Measurements from ENCODE around the gene C6.
"Not testable (repeated sequence)": the region's sequence is repeated elsewhere in the genome, so short reads cannot be mapped to it uniquely, and the experiment has no call there.

Gene C6

DNA sequence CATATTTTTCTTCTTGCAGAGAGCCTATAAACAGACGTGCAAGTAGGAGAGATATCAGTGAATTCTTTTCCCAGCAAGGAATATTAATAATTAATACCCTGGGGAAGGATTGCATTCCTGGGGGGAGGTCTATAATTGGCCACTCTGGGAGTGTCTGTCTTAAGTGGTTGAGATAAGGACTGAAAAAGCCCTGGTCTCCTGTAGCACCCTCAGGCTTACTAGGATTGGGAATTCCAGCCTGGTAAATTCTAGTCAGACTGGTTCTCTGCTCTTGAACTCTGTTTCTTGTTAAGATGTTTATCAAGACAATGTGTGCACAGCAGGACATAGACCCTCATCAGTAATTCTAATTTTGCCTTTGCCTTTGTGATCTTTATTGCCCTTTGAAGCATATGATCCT, 16.9 kb upstream of the C6 start:
- not testable (repeated sequence) for H3K36me3 ChIP-seq (ENCODE audit: control insufficient read depth, insufficient read depth, low read length); H3K9me3 ChIP-seq (ENCODE audit: control insufficient read depth, insufficient read depth, low read length); H3K4me1 ChIP-seq (ENCODE audit: control insufficient read depth, insufficient read depth, low read length); H3K9ac ChIP-seq (ENCODE audit: low read depth, low read length); H3K27me3 ChIP-seq (ENCODE audit: control insufficient read depth, insufficient read depth, low read length); H3K4me3 ChIP-seq (ENCODE audit: low read depth, low read length)

DNA sequence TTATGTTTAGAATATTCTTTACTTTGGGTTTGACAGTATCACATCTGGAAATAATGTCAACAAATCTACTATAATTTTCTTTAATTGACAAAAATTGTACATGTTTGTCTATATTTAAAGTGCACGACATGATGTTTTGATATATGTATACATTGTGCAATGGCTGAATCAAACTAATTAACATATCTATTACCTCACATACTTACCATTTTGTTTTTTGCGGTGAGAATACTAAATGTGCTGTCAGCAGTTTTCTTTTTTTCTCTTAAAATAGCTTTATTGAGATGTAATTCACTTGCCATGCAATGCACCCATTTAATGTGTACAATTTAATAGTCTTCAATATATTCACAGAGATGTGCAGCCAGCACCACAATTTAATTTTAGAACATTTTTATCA, 10.6 kb upstream of the C6 start:
- Histone ChIP-seq H3K9ac (ENCODE audit: low read depth, low read length) (no peak overlapping the region), H3K9me3 (ENCODE audit: control insufficient read depth, insufficient read depth, low read length) (no peaks in the 10 kb centered on the region), H3K27me3 (ENCODE audit: control insufficient read depth, insufficient read depth, low read length) (no peaks in the 10 kb centered on the region), H3K36me3 (ENCODE audit: control insufficient read depth, insufficient read depth, low read length) (no peaks in the 10 kb centered on the region), H3K4me3 (ENCODE audit: low read depth, low read length) (no peak overlapping the region), H3K4me1 (ENCODE audit: control insufficient read depth, insufficient read depth, low read length) (peaks cover 9% of the 10 kb centered on the region)

DNA sequence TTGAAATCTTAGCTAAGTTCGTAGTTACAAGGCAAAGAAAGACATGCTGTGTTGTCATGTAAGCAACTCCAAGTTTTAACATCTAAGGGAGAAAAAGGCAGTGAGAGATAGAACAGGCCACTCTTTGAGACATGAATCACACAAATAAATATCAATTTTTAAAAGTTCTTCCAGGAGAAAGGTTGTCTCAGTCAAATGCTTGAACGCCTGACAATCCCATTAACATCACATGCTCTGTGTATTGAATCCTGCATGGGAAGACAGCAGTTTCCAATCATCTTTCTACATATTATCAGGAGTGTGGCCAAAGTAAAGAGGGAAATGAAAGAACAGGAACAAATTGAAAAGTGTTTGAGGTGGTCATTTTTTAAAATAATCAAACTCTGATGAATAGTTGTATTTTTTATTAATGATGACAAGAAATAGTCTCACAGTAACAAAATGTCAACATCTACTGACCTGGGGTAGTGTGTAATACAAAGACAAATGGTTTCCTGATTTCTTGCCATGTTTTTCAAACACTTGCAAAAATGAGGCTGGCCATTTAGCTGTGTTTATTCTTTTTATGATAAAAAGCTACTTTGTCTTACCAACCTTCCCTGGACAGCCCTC, 6.4 kb upstream of the C6 start:
- H3K27me3 ChIP-seq (ENCODE audit: control insufficient read depth, insufficient read depth, low read length), result no peaks in the 10 kb centered on the region
- H3K4me3 ChIP-seq (ENCODE audit: low read depth, low read length), result no peak overlapping the region
- H3K9ac ChIP-seq (ENCODE audit: low read depth, low read length), result no peak overlapping the region
- H3K9me3 ChIP-seq (ENCODE audit: control insufficient read depth, insufficient read depth, low read length), result no peaks in the 10 kb centered on the region
- H3K36me3 ChIP-seq (ENCODE audit: control insufficient read depth, insufficient read depth, low read length), result no peaks in the 10 kb centered on the region
- peaks cover 9% of the 10 kb centered on the region for H3K4me1 ChIP-seq (ENCODE audit: control insufficient read depth, insufficient read depth, low read length)

DNA sequence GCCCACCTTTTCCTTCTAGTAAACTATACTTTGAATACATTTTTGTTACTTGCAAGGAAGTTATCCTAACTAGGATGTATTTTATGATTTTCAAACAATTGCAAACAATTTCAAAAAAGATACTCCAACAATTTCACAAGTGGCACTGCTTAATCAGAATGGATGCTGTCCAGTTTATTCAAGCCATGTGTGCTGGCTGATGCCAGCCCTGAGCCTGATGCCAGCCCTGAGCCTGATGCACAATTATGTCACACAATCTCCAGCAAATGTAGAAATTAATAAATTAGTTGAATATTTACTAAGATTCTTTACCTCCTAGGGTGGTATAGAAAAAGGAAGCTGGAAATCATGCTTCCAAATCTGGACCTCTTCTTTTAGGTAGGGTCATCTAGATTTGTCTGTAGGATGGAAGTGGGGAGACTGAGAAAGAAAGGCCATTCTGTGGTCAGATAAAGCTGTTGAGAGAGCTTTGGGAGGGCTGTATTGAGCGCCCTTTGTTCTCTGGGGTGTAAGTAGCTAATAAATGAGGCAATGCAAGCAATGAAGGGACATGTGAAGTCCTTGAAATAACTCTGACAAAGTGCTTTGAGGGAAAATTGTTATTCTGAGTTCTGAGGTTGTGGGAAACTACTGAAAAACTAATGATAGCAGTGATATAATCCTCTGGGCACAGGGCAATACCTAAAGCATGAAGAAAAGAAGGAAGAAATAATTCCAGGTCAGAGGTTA, 5.8 kb upstream of the C6 start:
- Histone ChIP-seq H3K4me3 (ENCODE audit: low read depth, low read length) (no peak overlapping the region), H3K9me3 (ENCODE audit: control insufficient read depth, insufficient read depth, low read length) (no peaks in the 10 kb centered on the region), H3K4me1 (ENCODE audit: control insufficient read depth, insufficient read depth, low read length) (peaks cover 9% of the 10 kb centered on the region), H3K27me3 (ENCODE audit: control insufficient read depth, insufficient read depth, low read length) (no peaks in the 10 kb centered on the region), H3K9ac (ENCODE audit: low read depth, low read length) (no peak overlapping the region), H3K36me3 (ENCODE audit: control insufficient read depth, insufficient read depth, low read length) (no peaks in the 10 kb centered on the region)

DNA sequence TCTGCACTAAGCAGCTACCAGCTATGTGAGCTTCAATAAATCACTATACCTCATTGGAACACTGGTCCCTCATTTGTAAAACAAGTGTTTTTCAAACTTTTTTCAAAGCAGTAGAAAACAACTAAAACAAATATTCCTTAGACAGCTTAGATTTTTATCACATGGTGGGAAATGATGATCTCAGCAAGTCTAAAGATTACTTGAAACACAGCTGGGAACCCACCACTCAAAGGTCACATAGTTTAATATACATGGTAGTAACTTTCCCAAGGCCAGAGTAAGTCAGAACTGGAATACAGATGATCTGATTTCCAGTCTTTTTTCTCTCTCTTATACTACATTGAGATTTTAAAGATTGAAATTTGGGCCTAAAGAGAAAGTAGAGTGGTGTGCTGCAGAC, 850 bp upstream of the C6 start:
- Histone ChIP-seq H3K27me3 (ENCODE audit: control insufficient read depth, insufficient read depth, low read length) (no peaks in the 10 kb centered on the region), H3K4me3 (ENCODE audit: low read depth, low read length) (no peak overlapping the region), H3K36me3 (ENCODE audit: control insufficient read depth, insufficient read depth, low read length) (no peaks in the 10 kb centered on the region), H3K9ac (ENCODE audit: low read depth, low read length) (no peak overlapping the region), H3K4me1 (ENCODE audit: control insufficient read depth, insufficient read depth, low read length) (peaks cover under 1% of the 10 kb centered on the region), H3K9me3 (ENCODE audit: control insufficient read depth, insufficient read depth, low read length) (no peaks in the 10 kb centered on the region)

DNA sequence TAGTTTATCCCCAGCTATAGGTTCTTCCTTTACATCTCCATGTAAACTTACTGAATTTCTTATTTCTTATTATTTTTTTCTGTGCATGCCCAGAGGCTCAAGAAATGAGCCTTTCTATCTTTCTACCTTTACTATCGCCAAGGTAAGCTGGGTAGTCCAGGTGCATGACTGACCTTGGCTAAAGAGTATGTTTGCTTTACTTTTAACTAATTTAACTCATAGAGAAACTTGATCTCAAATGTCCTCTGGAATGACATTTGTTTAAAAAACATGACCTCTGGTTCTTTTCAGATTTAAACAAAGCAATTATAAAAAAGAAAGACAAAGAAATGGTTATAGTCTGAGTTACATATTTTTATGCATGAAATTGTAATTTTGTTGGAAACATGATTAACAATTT, 397 bp downstream of the C6 start:
- no peaks in the 10 kb centered on the region for H3K36me3 ChIP-seq (ENCODE audit: control insufficient read depth, insufficient read depth, low read length)
- no peak overlapping the region for H3K9ac ChIP-seq (ENCODE audit: low read depth, low read length)
- H3K27me3 ChIP-seq (ENCODE audit: control insufficient read depth, insufficient read depth, low read length), result no peaks in the 10 kb centered on the region
- no peaks in the 10 kb centered on the region for H3K9me3 ChIP-seq (ENCODE audit: control insufficient read depth, insufficient read depth, low read length)
- H3K4me1 ChIP-seq (ENCODE audit: control insufficient read depth, insufficient read depth, low read length), result no peaks in the 10 kb centered on the region
- no peak overlapping the region for H3K4me3 ChIP-seq (ENCODE audit: low read depth, low read length)

DNA sequence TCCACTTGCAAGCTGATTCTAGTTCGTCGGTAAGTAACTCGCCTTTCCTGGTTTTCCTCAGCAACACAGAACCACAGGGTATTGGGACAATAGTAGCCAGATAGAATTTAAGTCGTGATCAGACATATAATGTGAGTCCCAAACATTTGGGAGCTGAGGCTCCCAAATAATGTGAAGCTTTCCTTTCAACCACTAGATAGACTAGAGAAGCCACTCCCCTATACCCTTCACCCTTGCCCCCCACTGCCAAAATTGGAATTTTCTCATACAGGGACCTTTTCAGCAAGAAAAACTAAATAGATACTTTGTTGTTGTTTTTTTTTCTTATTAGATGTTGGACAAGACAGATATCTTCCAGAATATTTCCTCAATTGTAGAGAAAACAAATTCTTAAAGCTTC, 1.9 kb downstream of the C6 start:
- no peaks in the 10 kb centered on the region for H3K9me3 ChIP-seq (ENCODE audit: control insufficient read depth, insufficient read depth, low read length)
- H3K9ac ChIP-seq (ENCODE audit: low read depth, low read length), result no peak overlapping the region
- H3K36me3 ChIP-seq (ENCODE audit: control insufficient read depth, insufficient read depth, low read length), result no peaks in the 10 kb centered on the region
- no peaks in the 10 kb centered on the region for H3K27me3 ChIP-seq (ENCODE audit: control insufficient read depth, insufficient read depth, low read length)
- H3K4me3 ChIP-seq (ENCODE audit: low read depth, low read length), result no peak overlapping the region
- no peaks in the 10 kb centered on the region for H3K4me1 ChIP-seq (ENCODE audit: control insufficient read depth, insufficient read depth, low read length)

DNA sequence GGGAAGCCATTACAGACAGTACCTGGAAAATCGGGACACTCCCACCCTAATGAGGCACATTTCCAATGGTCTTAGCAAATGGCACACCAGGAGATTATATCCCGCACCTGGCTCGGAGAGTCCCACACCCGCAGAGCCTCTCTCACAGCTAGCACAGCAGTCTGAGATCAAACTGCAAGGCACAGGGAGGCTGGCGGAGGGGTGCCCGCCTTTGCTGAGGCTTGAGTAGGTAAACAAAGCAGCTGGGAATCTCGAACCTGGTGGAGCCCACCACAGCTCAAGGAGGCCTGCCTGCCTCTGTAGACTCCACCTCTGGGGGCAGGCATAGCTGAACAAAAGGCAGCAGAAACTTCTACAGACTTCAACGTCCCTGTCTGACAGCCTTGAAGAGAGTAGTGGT, 7.9 kb downstream of the C6 start:
- not testable (repeated sequence) for H3K36me3 ChIP-seq (ENCODE audit: control insufficient read depth, insufficient read depth, low read length); H3K4me3 ChIP-seq (ENCODE audit: low read depth, low read length); H3K4me1 ChIP-seq (ENCODE audit: control insufficient read depth, insufficient read depth, low read length); H3K9me3 ChIP-seq (ENCODE audit: control insufficient read depth, insufficient read depth, low read length); H3K9ac ChIP-seq (ENCODE audit: low read depth, low read length); H3K27me3 ChIP-seq (ENCODE audit: control insufficient read depth, insufficient read depth, low read length)

DNA sequence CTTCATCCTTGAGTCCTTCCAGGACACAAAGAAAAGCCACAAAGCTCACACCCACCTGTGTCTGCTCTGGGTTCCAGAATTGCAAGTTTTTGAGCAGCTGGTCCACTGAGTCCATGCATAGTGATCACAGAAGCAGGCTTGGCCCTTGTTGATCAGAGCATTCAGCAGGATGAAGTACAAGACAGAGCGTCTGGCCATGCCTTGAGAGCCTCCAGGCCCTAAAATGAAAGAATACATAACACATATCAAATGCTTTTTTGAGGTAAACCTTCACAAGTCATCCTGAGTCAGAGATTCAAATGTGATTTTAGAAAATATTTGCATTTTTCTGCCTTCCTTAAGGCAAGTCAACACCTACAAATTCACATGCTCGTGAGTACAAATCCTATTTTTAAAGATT, 10.3 kb downstream of the C6 start:
- Histone ChIP-seq H3K9me3 (ENCODE audit: control insufficient read depth, insufficient read depth, low read length) (no peaks in the 10 kb centered on the region), H3K4me3 (ENCODE audit: low read depth, low read length) (no peak overlapping the region), H3K27me3 (ENCODE audit: control insufficient read depth, insufficient read depth, low read length) (no peaks in the 10 kb centered on the region), H3K9ac (ENCODE audit: low read depth, low read length) (no peak overlapping the region), H3K4me1 (ENCODE audit: control insufficient read depth, insufficient read depth, low read length) (no peaks in the 10 kb centered on the region), H3K36me3 (ENCODE audit: control insufficient read depth, insufficient read depth, low read length) (peaks cover 5% of the 10 kb centered on the region)

DNA sequence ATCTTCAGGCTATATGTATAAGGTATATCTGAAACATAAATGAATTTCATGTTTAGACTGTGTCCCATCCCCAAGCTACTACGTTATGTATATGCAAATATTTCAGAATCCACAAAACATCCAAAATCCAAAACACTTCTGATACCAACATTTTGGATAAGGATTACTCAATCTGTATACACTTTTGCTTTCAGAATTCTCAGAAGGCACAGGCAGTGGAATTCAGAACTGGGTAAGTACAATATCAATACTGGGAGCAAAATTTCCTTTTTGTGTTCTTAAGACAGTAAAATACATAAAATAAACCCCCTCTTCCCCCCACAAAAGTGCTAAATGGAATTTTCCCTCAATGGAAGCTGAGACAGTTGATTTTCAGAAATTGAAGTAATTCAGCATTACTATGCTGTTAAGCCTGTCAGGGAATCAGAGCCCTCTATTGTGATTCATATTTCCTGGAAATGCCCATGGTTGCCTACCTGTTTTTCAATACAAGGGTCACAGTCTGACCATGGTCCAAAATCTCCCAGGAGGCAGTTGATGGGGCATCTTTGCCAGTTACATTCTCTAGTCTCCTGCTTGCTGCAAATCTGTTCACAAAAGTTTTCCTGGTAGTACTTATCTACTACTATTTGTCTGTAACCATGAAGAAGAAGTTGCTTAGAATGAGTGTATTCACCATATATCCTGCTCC, 12.1 kb downstream of the C6 start:
- Histone ChIP-seq H3K27me3 (ENCODE audit: control insufficient read depth, insufficient read depth, low read length) (no peaks in the 10 kb centered on the region), H3K9ac (ENCODE audit: low read depth, low read length) (no peak overlapping the region), H3K4me1 (ENCODE audit: control insufficient read depth, insufficient read depth, low read length) (no peaks in the 10 kb centered on the region), H3K36me3 (ENCODE audit: control insufficient read depth, insufficient read depth, low read length) (peaks cover 5% of the 10 kb centered on the region), H3K4me3 (ENCODE audit: low read depth, low read length) (no peak overlapping the region), H3K9me3 (ENCODE audit: control insufficient read depth, insufficient read depth, low read length) (no peaks in the 10 kb centered on the region)

DNA sequence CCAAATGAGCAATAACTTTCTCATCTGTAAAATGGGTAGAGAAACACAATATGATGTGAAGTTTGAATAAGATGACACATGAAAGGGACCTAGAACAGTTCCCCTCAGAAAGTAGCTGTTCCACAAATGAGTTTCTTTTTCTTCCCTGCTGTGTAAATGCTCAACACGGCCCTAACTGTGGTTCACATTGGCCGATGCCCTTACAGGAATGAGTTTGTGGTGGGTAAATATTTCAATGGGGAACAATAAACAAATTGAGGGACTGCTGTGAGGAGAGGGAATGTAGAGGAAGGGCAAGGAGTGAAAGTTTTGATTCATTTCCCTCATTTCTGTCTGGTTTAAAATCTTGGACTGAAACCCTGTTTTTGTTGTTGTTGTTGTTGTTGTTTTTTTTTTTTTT, 12.8 kb downstream of the C6 start:
- Histone ChIP-seq H3K4me1 (ENCODE audit: control insufficient read depth, insufficient read depth, low read length) (no peaks in the 10 kb centered on the region), H3K9ac (ENCODE audit: low read depth, low read length) (no peak overlapping the region), H3K9me3 (ENCODE audit: control insufficient read depth, insufficient read depth, low read length) (no peaks in the 10 kb centered on the region), H3K27me3 (ENCODE audit: control insufficient read depth, insufficient read depth, low read length) (no peaks in the 10 kb centered on the region), H3K4me3 (ENCODE audit: low read depth, low read length) (no peak overlapping the region), H3K36me3 (ENCODE audit: control insufficient read depth, insufficient read depth, low read length) (peaks cover 5% of the 10 kb centered on the region)

DNA sequence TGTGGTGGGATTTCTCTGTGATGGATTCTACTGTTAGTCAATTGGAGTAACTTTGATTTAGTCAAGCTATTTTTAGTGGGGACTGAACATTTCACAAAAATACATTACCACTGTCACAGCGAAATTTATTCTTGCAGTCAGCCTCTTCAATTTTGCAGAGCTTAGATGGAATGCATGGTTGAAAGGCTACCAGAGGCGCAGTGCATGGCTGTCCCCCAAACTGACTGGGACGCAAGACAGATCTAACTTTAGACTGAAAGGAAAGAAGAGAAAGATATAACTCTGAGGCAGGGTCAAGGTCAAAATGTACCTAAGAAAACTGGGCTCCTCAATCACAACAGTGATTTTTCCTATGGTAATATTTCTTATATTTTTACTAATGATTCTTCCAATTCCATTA, 13.7 kb downstream of the C6 start:
- no peaks in the 10 kb centered on the region for H3K4me1 ChIP-seq (ENCODE audit: control insufficient read depth, insufficient read depth, low read length)
- no peaks in the 10 kb centered on the region for H3K9me3 ChIP-seq (ENCODE audit: control insufficient read depth, insufficient read depth, low read length)
- no peaks in the 10 kb centered on the region for H3K36me3 ChIP-seq (ENCODE audit: control insufficient read depth, insufficient read depth, low read length)
- H3K27me3 ChIP-seq (ENCODE audit: control insufficient read depth, insufficient read depth, low read length), result no peaks in the 10 kb centered on the region
- H3K4me3 ChIP-seq (ENCODE audit: low read depth, low read length), result no peak overlapping the region
- no peak overlapping the region for H3K9ac ChIP-seq (ENCODE audit: low read depth, low read length)
